OCI-LY1 (cell line): Measurements from ENCODE around the gene CREB1.

Source experiments
- H2AFZ ChIP-seq: fragments of 200-600 bp; sonication (generic), shearing (Covaris generic); 2 replicates; pipeline ENCODE4 v1.6.0; 2014; ENCODE audit warnings: antibody characterized with exemption, mild to moderate bottlenecking, low read length
- H3F3A ChIP-seq: fragments of 200-600 bp; sonication (generic), shearing (Covaris generic); 2 replicates; pipeline ENCODE4 v1.6.0; 2014; ENCODE audit warnings: mild to moderate bottlenecking, antibody characterized with exemption, low read length, moderate library complexity; ENCODE audit not compliant: insufficient read depth
- H3K27ac ChIP-seq: fragments of 200-600 bp; sonication (generic); 2 replicates; pipeline ENCODE4 v1.5.1; 2014; ENCODE audit warnings: low read length, mixed run types, mild to moderate bottlenecking, low read depth; ENCODE audit not compliant: poor library complexity, severe bottlenecking
- H3K27me3 ChIP-seq: fragments of 200-600 bp; sonication (generic); 2 replicates; pipeline ENCODE4 v1.6.0; 2014; ENCODE audit warnings: antibody characterized with exemption, mild to moderate bottlenecking, low read length, moderate library complexity; ENCODE audit not compliant: insufficient read depth
- H3K36me3 ChIP-seq: fragments of 200-600 bp; sonication (generic); 2 replicates; pipeline ENCODE4 v1.6.1; 2014; ENCODE audit warnings: mild to moderate bottlenecking, antibody characterized with exemption, low read length, moderate library complexity, mixed read lengths; ENCODE audit not compliant: insufficient read depth
- H3K4me1 ChIP-seq: fragments of 200-600 bp; sonication (generic); 2 replicates; pipeline ENCODE4 v1.5.1; 2014; ENCODE audit warnings: mild to moderate bottlenecking, low read length, moderate library complexity; ENCODE audit not compliant: insufficient read depth, severe bottlenecking
- H3K4me2 ChIP-seq: fragments of 200-600 bp; sonication (generic), shearing (Covaris generic); 2 replicates; pipeline ENCODE4 v1.6.1; 2014; ENCODE audit warnings: low read length
- H3K4me3 ChIP-seq: fragments of 200-600 bp; sonication (generic); 2 replicates; pipeline ENCODE4 v1.5.1; 2014; ENCODE audit warnings: low read length, low read depth, mild to moderate bottlenecking, mixed read lengths; ENCODE audit not compliant: poor library complexity, severe bottlenecking
- H3K79me2 ChIP-seq: fragments of 200-600 bp; shearing (Covaris generic); 2 replicates; pipeline ENCODE4 v1.6.1; 2016; ENCODE audit warnings: mixed run types, low read length, mixed read lengths; ENCODE audit not compliant: insufficient read depth
- H3K9ac ChIP-seq: fragments of 200-600 bp; sonication (generic), shearing (Covaris generic); 2 replicates; pipeline ENCODE4 v1.6.1; 2014; ENCODE audit warnings: mild to moderate bottlenecking, low read length, mixed read lengths
- H3K9me2 ChIP-seq: fragments of 200-600 bp; sonication (generic), shearing (Covaris generic); 2 replicates; pipeline ENCODE4 v1.6.1; 2014; ENCODE audit warnings: low read depth, mild to moderate bottlenecking, low read length, mixed read lengths
- H3K9me3 ChIP-seq: fragments of 200-600 bp; shearing (Covaris generic); 2 replicates; pipeline ENCODE4 v1.6.1; 2014; ENCODE audit warnings: low read length, mixed read lengths
- H4K20me1 ChIP-seq: fragments of 200-600 bp; sonication (generic), shearing (Covaris generic); 2 replicates; pipeline ENCODE4 v1.6.0; 2016; ENCODE audit warnings: mild to moderate bottlenecking, low read length; ENCODE audit not compliant: insufficient read depth
- EZH2 ChIP-seq: fragments of 200-600 bp; sonication (generic), shearing (Covaris generic); IDR thresholded peaks from 2 replicates; pipeline ENCODE4 v1.8.0; 2017; ENCODE audit warnings: borderline replicate concordance, mixed run types, mild to moderate bottlenecking, antibody characterized with exemption, low read length, moderate library complexity, mixed read lengths
- TF ChIP-seq, protein P1 (sequence below): fragments of 200-600 bp; sonication (generic), shearing (Covaris generic); IDR thresholded peaks from 2 replicates; pipeline ENCODE4 v1.5.1; 2017; ENCODE audit warnings: mild to moderate bottlenecking, antibody characterized with exemption, low read length, moderate library complexity, mixed read lengths

The CREB1 gene

DNA sequence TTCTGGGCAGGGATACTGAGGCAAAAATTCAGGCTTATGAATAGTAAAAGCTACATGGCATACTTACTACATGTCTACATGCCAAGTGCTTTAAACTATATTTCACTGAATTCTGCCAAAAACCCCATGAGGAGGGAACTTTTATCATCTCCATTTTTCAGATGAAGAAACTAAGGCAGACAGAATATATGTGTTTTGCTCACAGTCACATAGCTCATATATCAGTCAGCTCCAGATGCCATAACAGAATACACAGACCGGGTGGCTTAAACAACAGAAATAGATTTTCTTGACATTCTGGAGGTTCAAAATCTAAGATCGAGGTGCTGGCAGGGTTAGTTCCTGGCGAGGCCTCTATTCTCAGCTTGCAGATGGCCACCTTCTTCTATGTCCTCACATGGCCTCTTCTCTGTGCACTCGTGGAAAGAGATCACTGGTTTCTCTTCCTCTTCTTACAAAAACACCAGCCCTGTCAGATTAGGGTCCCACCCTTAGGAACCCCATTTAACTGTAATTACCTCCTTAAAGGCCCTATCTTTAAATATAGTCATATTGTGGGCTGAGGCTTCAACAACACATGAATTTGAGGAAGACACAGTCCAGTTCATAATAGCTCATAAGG lies 27.1 kb upstream of the CREB1 start:
- Histone ChIP-seq H3K9ac (no peak overlapping the region), H3K9me3 (no peaks in the 10 kb centered on the region), H3F3A (no peaks in the 10 kb centered on the region), H4K20me1 (no peaks in the 10 kb centered on the region), H3K27me3 (no peaks in the 10 kb centered on the region; the same call in 1 of the 2 replicates), H3K4me2 (no peak overlapping the region), H3K79me2 (no peaks in the 10 kb centered on the region), H3K4me3 (no peak overlapping the region), H3K36me3 (no peaks in the 10 kb centered on the region), H3K9me2 (no peaks in the 10 kb centered on the region), H3K4me1 (peaks cover 5% of the 10 kb centered on the region), H2AFZ (no peak overlapping the region), H3K27ac (no peak overlapping the region)
- TF ChIP-seq, protein P1, sequence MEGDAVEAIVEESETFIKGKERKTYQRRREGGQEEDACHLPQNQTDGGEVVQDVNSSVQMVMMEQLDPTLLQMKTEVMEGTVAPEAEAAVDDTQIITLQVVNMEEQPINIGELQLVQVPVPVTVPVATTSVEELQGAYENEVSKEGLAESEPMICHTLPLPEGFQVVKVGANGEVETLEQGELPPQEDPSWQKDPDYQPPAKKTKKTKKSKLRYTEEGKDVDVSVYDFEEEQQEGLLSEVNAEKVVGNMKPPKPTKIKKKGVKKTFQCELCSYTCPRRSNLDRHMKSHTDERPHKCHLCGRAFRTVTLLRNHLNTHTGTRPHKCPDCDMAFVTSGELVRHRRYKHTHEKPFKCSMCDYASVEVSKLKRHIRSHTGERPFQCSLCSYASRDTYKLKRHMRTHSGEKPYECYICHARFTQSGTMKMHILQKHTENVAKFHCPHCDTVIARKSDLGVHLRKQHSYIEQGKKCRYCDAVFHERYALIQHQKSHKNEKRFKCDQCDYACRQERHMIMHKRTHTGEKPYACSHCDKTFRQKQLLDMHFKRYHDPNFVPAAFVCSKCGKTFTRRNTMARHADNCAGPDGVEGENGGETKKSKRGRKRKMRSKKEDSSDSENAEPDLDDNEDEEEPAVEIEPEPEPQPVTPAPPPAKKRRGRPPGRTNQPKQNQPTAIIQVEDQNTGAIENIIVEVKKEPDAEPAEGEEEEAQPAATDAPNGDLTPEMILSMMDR = no peak
- TF ChIP-seq EZH2 = no peak

DNA sequence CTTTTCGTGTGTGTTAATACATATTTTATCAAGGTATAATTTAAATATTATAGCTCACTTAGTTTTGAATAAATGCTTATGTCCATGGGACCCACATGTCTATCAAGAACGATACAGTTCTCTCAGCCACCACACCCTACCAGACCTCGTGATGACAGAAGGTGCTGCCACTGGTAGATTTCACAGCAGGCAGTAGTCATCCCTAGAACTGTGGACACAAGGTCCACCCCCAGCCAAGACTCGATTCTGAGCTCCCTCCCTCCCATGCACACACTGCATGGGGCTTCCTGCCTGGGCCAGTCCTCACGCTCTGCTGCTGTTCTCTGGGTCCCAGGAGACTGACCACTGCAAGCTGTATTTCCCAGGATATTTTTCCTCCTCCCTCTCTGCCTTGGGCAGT lies 26.5 kb upstream of the CREB1 start:
- H3K4me2 ChIP-seq = no peak overlapping the region

DNA sequence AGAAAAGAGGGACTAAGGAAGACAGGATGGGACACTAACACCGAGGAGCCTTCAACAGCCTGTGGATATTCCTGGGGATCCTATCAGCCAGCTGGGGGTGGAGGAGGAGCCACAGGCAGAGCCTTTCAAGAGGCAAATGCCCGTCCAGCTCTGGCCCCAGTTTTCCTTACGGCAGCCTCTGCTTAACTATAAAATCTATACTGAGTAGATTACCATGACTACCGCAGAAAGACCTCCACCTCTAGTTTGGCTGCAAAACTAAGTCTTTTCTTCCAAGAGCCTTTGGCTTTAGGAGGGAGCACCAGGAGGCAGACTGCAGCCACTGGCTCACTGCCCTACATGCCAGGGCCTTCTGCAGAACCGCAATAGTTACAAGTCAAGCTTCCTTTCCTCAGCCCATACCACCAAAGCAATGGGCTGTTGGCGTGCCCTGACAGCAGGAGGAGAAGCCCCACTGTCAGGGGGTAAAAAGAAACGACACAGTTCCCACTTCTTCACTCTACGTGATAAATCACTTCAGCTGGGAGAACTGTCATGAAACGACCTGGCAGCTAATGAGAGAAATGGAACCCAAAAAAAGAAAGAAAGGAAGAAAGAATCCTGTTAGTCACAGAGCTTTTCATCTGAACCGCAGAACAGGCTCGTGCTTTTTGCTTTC lies 25.1 kb upstream of the CREB1 start:
- Histone ChIP-seq H3K4me1 (peaks cover 5% of the 10 kb centered on the region), H3K27me3 (no peaks in the 10 kb centered on the region; the same call in none of the 2 replicates), H3K4me2 (no peak overlapping the region), H3F3A (no peaks in the 10 kb centered on the region), H3K9ac (no peak overlapping the region), H2AFZ (no peak overlapping the region), H3K4me3 (no peak overlapping the region), H3K9me3 (no peaks in the 10 kb centered on the region), H3K36me3 (no peaks in the 10 kb centered on the region), H3K27ac (no peak overlapping the region), H3K79me2 (no peaks in the 10 kb centered on the region), H4K20me1 (no peaks in the 10 kb centered on the region), H3K9me2 (no peaks in the 10 kb centered on the region)
- TF ChIP-seq EZH2 = no peak
- TF ChIP-seq, protein P1 = no peak

More for the DNA sequence above, 26.5 kb upstream of the CREB1 start:
- Histone ChIP-seq H3K79me2 (no peaks in the 10 kb centered on the region), H3K9ac (no peak overlapping the region), H3K4me3 (no peak overlapping the region), H2AFZ (no peak overlapping the region), H3K36me3 (no peaks in the 10 kb centered on the region), H4K20me1 (no peaks in the 10 kb centered on the region), H3K27ac (no peak overlapping the region), H3K9me2 (no peaks in the 10 kb centered on the region), H3K9me3 (no peaks in the 10 kb centered on the region), H3K27me3 (no peaks in the 10 kb centered on the region; the same call in none of the 2 replicates), H3K4me1 (peaks cover 5% of the 10 kb centered on the region), H3F3A (no peaks in the 10 kb centered on the region)
- TF ChIP-seq, protein P1 = no peak
- no peak for TF ChIP-seq EZH2
